SK-N-SH (cell line): ENCODE data around the gene RGS6. TPM values are rescaled to one million over a fixed set of nuclear protein-coding genes. Genes with fewer than 3 reads are reported as not detected.

Experiments used
- CTCF ChIA-PET: fragments of 300-600, 350-600 bp; formaldehyde crosslinking; extraction: SDS; loops from one replicate; lab custom pipeline; 2021; lab: Yijun Ruan, JAX
- POLR2A ChIA-PET: fragments of 350-600 bp; sonication (Branson Sonifier 250); formaldehyde crosslinking; extraction: SDS; loops from one replicate; lab custom pipeline; 2020; ENCODE audit warnings: antibody characterized with exemption, inconsistent platforms; lab: Yijun Ruan, JAX
- DNase-seq: peaks from one replicate; pipeline ENCODE4 v3.0.0; 2012
- H2AFZ ChIP-seq: fragments of 200-600 bp; sonication (generic); 2 replicates; pipeline ENCODE4 v1.8.1; 2016; ENCODE audit warnings: antibody characterized with exemption, mild to moderate bottlenecking, low read depth
- H3F3A ChIP-seq: fragments of 200-600 bp; sonication (generic); replicated peaks from 2 replicates; pipeline ENCODE3; 2016; ENCODE audit warnings: antibody characterized with exemption, mild to moderate bottlenecking; ENCODE audit not compliant: insufficient read depth
- H3K27ac ChIP-seq, 2 experiments: fragments of 200-500 bp in 1 of 2; fragments of 200-600 bp in 1 of 2; sonication (Bioruptor generic) in 1 of 2; sonication (generic), shearing (Covaris generic) in 1 of 2; 2 replicates each; pipeline versions ENCODE4 v1.5.1 to v1.6.1; 2014 to 2016; ENCODE audit warnings: low read depth in 2 of 2, inconsistent platforms in 1 of 2, low read length in 1 of 2, mild to moderate bottlenecking in 1 of 2, mixed read lengths in 1 of 2
- H3K27me3 ChIP-seq: fragments of 200-600 bp; sonication (generic), shearing (Covaris generic); 2 replicates; pipeline ENCODE4 v1.6.1; 2016; ENCODE audit warnings: mixed run types; ENCODE audit not compliant: insufficient read depth
- H3K36me3 ChIP-seq, 2 experiments: fragments of 200-500 bp in 1 of 2; fragments of 200-600 bp in 1 of 2; sonication (Bioruptor generic) in 1 of 2; sonication (generic) in 1 of 2; replicated peaks in 1 of 2; 2 replicates each; pipeline versions ENCODE3 to v1.5.1; 2014 to 2016; ENCODE audit warnings: low read length in 1 of 2, mild to moderate bottlenecking in 1 of 2; ENCODE audit not compliant: insufficient read depth in 2 of 2, control insufficient read depth in 1 of 2
- H3K4me1 ChIP-seq, 2 experiments: fragments of 200-500 bp in 1 of 2; fragments of 200-600 bp in 1 of 2; sonication (Bioruptor generic) in 1 of 2; sonication (generic), shearing (Covaris generic) in 1 of 2; 2 replicates each; pipeline versions ENCODE4 v1.5.1 to v1.6.1; 2014 to 2016; ENCODE audit warnings: low read depth in 1 of 2, low read length in 1 of 2, mixed run types in 1 of 2; ENCODE audit not compliant: insufficient read depth in 2 of 2, control insufficient read depth in 1 of 2
- H3K4me2 ChIP-seq: fragments of 200-600 bp; sonication (generic), shearing (Covaris generic); 2 replicates; pipeline ENCODE4 v1.6.1; 2017; ENCODE audit warnings: mixed run types
- H3K4me3 ChIP-seq, 2 experiments: fragments of 200-500 bp in 1 of 2; fragments of 200-600 bp in 1 of 2; sonication (Bioruptor generic) in 1 of 2; sonication (generic), shearing (Covaris generic) in 1 of 2; 2 replicates each; pipeline versions ENCODE4 v1.5.1 to v1.8.1; 2014 to 2016; ENCODE audit warnings: low read depth in 2 of 2, inconsistent platforms in 1 of 2, low read length in 1 of 2, mild to moderate bottlenecking in 1 of 2, mixed read lengths in 1 of 2, moderate library complexity in 1 of 2
- H3K79me2 ChIP-seq: fragments of 200-600 bp; sonication (generic); 2 replicates; pipeline ENCODE4 v1.8.1; 2017; ENCODE audit warnings: mild to moderate bottlenecking; ENCODE audit not compliant: insufficient read depth
- H3K9ac ChIP-seq: fragments of 200-600 bp; sonication (generic); 2 replicates; pipeline ENCODE4 v1.6.1; 2017; ENCODE audit warnings: mixed run types
- H3K9me2 ChIP-seq: fragments of 200-600 bp; sonication (generic); 2 replicates; pipeline ENCODE4 v1.6.1; 2017; ENCODE audit warnings: mixed run types
- H3K9me3 ChIP-seq: fragments of 200-600 bp; sonication (generic); 2 replicates; pipeline ENCODE4 v1.6.1; 2017; ENCODE audit warnings: mixed run types, mild to moderate bottlenecking, moderate library complexity
- H4K20me1 ChIP-seq: fragments of 200-600 bp; sonication (generic); 2 replicates; pipeline ENCODE4 v1.6.1; 2017; ENCODE audit warnings: mild to moderate bottlenecking, mixed run types; ENCODE audit not compliant: insufficient read depth
- CHD2 ChIP-seq: fragments of 150-350 bp; IDR thresholded peaks from 2 replicates; pipeline ENCODE4 v1.6.1; 2018; ENCODE audit warnings: low read length; ENCODE audit not compliant: partially characterized antibody
- EZH2phosphoT487 ChIP-seq: fragments of 200-600 bp; sonication (generic); IDR thresholded peaks from 2 replicates; pipeline ENCODE4 v1.6.1; 2017; ENCODE audit warnings: low read depth, mixed run types, mild to moderate bottlenecking, antibody characterized with exemption, moderate library complexity, borderline replicate concordance
- MEF2A ChIP-seq: IDR thresholded peaks from 2 replicates; pipeline ENCODE4 v1.4.0; 2012; ENCODE audit warnings: low read depth, borderline replicate concordance
- RAD21 ChIP-seq: IDR thresholded peaks from 2 replicates; pipeline ENCODE4 v1.6.1; 2012; ENCODE audit warnings: mild to moderate bottlenecking, low read length
- RFX5 ChIP-seq: IDR thresholded peaks from 2 replicates; pipeline ENCODE4 v1.6.1; 2012; ENCODE audit warnings: mild to moderate bottlenecking, improper control_type of control experiment, low read length
- SIN3A ChIP-seq: IDR thresholded peaks from 2 replicates; pipeline ENCODE4 v1.6.1; 2012; ENCODE audit warnings: low read depth, mild to moderate bottlenecking, low read length, moderate library complexity, borderline replicate concordance
- TAF1 ChIP-seq: IDR thresholded peaks from 2 replicates; pipeline ENCODE4 v1.6.1; 2012; ENCODE audit warnings: low read depth, mild to moderate bottlenecking, low read length, moderate library complexity, borderline replicate concordance
- TCF12 ChIP-seq: IDR thresholded peaks from 2 replicates; pipeline ENCODE4 v1.4.0; 2012
- YY1 ChIP-seq: IDR thresholded peaks from 2 replicates; pipeline ENCODE4 v1.4.0; 2012; ENCODE audit warnings: low read depth, mild to moderate bottlenecking
- WGBS: methylation state at CpG from one replicate; pipeline ENCODE4 v1.1.6; 2017; ENCODE audit warnings: low lambda C conversion rate; 5-methylcytosine and 5-hydroxymethylcytosine counted together
- polyA plus RNA-seq, 3 experiments: library from polyadenylated mRNA; depleted of rRNA; stranded (reverse); fragments of >200 nt; gene quantifications; 2 replicates each; pipeline ENCODE4 v1.2.3, GENCODE V29; 2012
- TF ChIP-seq, protein P1 (sequence below): fragments of 150-350 bp; IDR thresholded peaks from 2 replicates; pipeline ENCODE4 v1.6.1; 2017; ENCODE audit warnings: antibody characterized with exemption, low read length, low read depth, borderline replicate concordance
- TF ChIP-seq, protein P2 (sequence below): IDR thresholded peaks from 2 replicates; pipeline ENCODE4 v1.4.0; 2012; ENCODE audit warnings: low read depth, borderline replicate concordance
- TF ChIP-seq, protein P3 (sequence below): fragments of 150-350 bp; IDR thresholded peaks from 2 replicates; pipeline ENCODE4 v1.6.1; 2016; ENCODE audit warnings: mild to moderate bottlenecking, low read depth, low read length
- TF ChIP-seq, protein P4 (sequence below): fragments of 200-600 bp; sonication (generic); IDR thresholded peaks from 2 replicates; pipeline ENCODE4 v1.6.1; 2017; ENCODE audit warnings: antibody characterized with exemption, mild to moderate bottlenecking, moderate library complexity
- TF ChIP-seq, protein P5 (sequence below): IDR thresholded peaks from 2 replicates; pipeline ENCODE4; 2012

Gene RGS6
- polyA plus RNA-seq, 1 of the 3 experiments (the other 2 are of a cell fraction), result not detected

DNA sequence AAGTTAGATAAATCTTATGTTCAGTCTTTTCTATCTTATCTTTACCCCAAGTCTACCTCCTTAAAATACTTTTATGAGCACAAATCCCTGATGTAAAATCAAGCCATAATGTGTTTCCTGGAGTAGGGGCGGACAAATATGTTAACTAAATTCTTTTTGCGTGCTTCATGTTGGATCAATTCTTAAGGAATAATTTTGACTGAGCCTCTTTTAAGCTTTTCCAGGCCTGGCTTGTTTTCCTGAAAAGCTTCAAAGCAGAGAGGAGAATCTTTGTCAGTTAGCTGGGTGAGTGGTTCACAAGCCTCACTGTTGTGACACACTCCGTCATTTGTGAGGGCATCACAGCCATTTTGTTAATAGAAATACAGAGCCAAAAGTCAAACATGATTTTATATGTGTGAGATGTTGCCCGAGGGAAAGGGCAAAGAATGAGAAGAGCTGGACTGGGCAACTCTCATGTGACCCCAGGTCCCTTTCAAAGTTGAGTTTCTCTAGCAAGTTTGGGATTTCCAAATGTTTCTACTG, 468.9 kb downstream of the RGS6 start (continued):
- TF ChIP-seq, protein P1, sequence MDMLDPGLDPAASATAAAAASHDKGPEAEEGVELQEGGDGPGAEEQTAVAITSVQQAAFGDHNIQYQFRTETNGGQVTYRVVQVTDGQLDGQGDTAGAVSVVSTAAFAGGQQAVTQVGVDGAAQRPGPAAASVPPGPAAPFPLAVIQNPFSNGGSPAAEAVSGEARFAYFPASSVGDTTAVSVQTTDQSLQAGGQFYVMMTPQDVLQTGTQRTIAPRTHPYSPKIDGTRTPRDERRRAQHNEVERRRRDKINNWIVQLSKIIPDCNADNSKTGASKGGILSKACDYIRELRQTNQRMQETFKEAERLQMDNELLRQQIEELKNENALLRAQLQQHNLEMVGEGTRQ, result no peak

DNA sequence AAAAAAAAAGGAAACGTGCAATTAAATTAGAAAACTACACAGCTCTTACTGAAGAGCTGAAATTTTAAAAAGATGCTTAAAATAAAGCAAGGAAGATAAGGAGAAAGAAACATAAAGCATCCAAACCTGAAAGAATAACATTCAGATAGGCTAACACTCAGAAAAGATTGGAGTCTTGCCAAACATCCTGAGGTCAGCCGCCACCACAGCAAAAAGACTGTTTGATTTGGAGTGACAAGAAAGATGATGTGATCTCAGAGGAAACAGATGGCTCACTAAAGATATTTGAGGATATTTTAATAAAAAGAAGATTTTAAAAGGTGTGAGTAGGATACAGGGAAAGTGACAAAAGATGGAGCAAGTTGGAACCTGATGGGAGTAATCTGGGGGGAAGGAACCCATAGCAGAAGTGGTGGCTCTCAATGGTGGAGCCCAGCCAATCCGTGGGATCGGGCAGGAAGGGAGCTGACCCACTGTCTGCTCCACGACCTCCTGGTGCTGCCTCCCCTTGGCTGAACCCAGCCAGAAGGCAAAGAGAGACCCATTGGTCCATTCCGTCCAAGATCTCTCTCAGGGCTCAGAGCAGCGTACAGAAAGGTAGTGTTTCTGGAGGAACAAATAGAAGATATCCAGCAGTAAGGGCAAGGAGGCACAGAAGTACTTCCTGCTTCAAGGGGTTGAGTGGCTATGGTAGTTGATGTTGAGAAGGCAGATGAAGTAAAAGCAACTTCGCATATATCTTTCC, 469.6 kb downstream of the RGS6 start:
- no peak overlapping the region for H3K4me3 ChIP-seq
- TF ChIP-seq, protein P2, sequence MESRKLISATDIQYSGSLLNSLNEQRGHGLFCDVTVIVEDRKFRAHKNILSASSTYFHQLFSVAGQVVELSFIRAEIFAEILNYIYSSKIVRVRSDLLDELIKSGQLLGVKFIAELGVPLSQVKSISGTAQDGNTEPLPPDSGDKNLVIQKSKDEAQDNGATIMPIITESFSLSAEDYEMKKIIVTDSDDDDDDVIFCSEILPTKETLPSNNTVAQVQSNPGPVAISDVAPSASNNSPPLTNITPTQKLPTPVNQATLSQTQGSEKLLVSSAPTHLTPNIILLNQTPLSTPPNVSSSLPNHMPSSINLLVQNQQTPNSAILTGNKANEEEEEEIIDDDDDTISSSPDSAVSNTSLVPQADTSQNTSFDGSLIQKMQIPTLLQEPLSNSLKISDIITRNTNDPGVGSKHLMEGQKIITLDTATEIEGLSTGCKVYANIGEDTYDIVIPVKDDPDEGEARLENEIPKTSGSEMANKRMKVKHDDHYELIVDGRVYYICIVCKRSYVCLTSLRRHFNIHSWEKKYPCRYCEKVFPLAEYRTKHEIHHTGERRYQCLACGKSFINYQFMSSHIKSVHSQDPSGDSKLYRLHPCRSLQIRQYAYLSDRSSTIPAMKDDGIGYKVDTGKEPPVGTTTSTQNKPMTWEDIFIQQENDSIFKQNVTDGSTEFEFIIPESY, result no peak
- TF ChIP-seq, protein P3, sequence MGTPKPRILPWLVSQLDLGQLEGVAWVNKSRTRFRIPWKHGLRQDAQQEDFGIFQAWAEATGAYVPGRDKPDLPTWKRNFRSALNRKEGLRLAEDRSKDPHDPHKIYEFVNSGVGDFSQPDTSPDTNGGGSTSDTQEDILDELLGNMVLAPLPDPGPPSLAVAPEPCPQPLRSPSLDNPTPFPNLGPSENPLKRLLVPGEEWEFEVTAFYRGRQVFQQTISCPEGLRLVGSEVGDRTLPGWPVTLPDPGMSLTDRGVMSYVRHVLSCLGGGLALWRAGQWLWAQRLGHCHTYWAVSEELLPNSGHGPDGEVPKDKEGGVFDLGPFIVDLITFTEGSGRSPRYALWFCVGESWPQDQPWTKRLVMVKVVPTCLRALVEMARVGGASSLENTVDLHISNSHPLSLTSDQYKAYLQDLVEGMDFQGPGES, result no peak
- no peak for TF ChIP-seq TAF1
- no peak for TF ChIP-seq EZH2phosphoT487

DNA sequence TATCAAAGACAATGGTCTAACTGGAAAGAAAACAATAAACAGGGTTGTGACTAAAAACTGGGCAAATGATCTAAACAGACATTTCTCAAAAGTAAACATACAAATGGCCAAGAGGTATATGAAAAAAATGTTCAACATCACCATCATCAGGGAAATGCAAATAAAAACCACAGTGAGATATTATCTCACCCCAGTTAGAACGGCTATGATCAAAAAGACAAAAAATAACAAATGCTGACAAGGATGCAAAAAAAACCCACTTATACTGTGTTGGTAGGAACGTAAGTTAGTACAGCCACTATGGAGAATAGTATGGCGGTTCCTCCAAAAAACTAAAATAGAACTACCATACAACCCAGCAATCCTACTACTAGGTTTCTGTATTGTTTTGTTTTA, 470.1 kb downstream of the RGS6 start:
- H3K27me3 ChIP-seq, result no peaks in the 10 kb centered on the region; the same call in 1 of the 2 replicates
- no peak overlapping the region for H3K4me2 ChIP-seq
- DNase-seq, result no peak
- H3F3A ChIP-seq, result no peaks in the 10 kb centered on the region
- no peaks in the 10 kb centered on the region for H3K9me3 ChIP-seq
- TF ChIP-seq TAF1 (no peak), RFX5 (no peak), SIN3A (no peak), TCF12 (no peak), CHD2 (no peak), YY1 (no peak), MEF2A (no peak), RAD21 (no peak)
- TF ChIP-seq, protein P4, sequence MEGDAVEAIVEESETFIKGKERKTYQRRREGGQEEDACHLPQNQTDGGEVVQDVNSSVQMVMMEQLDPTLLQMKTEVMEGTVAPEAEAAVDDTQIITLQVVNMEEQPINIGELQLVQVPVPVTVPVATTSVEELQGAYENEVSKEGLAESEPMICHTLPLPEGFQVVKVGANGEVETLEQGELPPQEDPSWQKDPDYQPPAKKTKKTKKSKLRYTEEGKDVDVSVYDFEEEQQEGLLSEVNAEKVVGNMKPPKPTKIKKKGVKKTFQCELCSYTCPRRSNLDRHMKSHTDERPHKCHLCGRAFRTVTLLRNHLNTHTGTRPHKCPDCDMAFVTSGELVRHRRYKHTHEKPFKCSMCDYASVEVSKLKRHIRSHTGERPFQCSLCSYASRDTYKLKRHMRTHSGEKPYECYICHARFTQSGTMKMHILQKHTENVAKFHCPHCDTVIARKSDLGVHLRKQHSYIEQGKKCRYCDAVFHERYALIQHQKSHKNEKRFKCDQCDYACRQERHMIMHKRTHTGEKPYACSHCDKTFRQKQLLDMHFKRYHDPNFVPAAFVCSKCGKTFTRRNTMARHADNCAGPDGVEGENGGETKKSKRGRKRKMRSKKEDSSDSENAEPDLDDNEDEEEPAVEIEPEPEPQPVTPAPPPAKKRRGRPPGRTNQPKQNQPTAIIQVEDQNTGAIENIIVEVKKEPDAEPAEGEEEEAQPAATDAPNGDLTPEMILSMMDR, result no peak
- TF ChIP-seq, protein P5, sequence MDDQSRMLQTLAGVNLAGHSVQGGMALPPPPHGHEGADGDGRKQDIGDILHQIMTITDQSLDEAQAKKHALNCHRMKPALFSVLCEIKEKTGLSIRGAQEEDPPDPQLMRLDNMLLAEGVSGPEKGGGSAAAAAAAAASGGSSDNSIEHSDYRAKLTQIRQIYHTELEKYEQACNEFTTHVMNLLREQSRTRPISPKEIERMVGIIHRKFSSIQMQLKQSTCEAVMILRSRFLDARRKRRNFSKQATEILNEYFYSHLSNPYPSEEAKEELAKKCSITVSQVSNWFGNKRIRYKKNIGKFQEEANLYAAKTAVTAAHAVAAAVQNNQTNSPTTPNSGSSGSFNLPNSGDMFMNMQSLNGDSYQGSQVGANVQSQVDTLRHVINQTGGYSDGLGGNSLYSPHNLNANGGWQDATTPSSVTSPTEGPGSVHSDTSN, result no peak
- TF ChIP-seq, all 33 proteins: peak for 0
- no peaks in the 10 kb centered on the region for H3K4me1 ChIP-seq
- no peaks in the 10 kb centered on the region for H4K20me1 ChIP-seq
- H2AFZ ChIP-seq, result no peak overlapping the region
- no peak overlapping the region for H3K4me3 ChIP-seq
- H3K9me2 ChIP-seq, result no peaks in the 10 kb centered on the region
- CTCF ChIA-PET, result no interaction called here
- no peaks in the 10 kb centered on the region for H3K79me2 ChIP-seq
- no peak overlapping the region for H3K9ac ChIP-seq
- no peaks in the 10 kb centered on the region for H3K36me3 ChIP-seq
- 28% methylated on average over 3 of the region's 3 CpGs for WGBS
- no peak overlapping the region for H3K27ac ChIP-seq
- POLR2A ChIA-PET, result no interaction called here

More for the DNA sequence above, 469.6 kb downstream of the RGS6 start:
- DNase-seq, result no peak
- H3K4me2 ChIP-seq, result no peak overlapping the region
- H3K9me3 ChIP-seq, result no peaks in the 10 kb centered on the region
- H3K9me2 ChIP-seq, result no peaks in the 10 kb centered on the region
- no peaks in the 10 kb centered on the region for H3K79me2 ChIP-seq
- no peak overlapping the region for H3K9ac ChIP-seq
- no peaks in the 10 kb centered on the region for H3K36me3 ChIP-seq
- WGBS, result 6% methylated on average over 8 of the region's 8 CpGs
- H3K27me3 ChIP-seq, result no peaks in the 10 kb centered on the region; the same call in 1 of the 2 replicates
- no peaks in the 10 kb centered on the region for H4K20me1 ChIP-seq
- no peak overlapping the region for H2AFZ ChIP-seq
- no peaks in the 10 kb centered on the region for H3K4me1 ChIP-seq
- no peaks in the 10 kb centered on the region for H3F3A ChIP-seq
- ChIA-PET POLR2A (no interaction called here), CTCF (no interaction called here)
- H3K27ac ChIP-seq, result no peak overlapping the region
